GM18861 (cell line): ENCODE measurements around the gene CIB4.

Experiments used
- ATAC-seq: cut with Tn5 transposase; IDR thresholded peaks from one replicate; pipeline ENCODE4 v1.9.1; 2021; ENCODE audit not compliant: unreplicated experiment

Gene CIB4

DNA sequence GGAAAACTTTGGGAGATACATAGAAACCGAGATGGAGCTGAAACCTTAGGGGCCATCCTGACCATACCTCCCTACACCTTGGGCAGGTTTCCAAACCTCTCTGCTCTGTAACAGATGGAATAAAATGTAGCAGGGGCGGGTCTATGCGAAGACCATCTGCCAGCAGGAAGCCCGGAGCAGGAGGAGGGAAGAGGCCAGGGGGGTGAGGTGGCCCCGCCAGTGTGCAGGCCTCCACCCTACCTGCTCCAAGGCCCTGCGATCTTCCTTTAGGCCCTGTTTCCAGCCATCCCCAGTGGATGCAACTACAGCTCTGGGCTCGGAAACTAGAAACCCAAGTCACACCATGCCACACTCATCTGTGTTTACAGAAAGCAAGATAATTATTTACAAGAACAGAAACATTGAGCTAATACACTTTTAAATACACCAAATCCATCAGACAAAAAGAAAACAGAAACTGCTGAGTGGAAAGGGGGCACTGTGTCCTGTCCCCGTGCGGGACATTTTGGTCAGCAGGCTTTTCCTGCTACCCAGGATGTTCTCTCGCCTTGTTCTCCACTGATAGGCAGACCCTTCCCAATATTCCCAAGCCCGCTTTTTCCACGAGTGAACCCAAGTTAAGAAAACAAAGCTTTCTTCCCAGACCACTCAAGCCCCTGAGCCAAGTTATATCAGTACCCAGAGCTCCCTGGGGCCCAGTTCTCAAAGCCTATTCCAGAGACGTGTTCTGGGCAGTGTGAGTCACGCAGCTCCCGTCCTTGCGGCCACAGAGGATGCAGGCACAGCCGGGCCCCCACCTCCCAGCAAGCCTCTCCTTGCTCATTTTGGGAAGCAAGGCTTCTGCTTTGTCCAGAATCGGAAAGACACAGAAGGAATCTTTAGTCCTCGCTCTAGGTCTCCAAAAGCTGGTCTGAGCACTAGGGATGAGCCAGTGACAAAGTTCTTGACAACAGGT lies 17.3 kb downstream of the CIB4 start:
- ATAC-seq: no peak

DNA sequence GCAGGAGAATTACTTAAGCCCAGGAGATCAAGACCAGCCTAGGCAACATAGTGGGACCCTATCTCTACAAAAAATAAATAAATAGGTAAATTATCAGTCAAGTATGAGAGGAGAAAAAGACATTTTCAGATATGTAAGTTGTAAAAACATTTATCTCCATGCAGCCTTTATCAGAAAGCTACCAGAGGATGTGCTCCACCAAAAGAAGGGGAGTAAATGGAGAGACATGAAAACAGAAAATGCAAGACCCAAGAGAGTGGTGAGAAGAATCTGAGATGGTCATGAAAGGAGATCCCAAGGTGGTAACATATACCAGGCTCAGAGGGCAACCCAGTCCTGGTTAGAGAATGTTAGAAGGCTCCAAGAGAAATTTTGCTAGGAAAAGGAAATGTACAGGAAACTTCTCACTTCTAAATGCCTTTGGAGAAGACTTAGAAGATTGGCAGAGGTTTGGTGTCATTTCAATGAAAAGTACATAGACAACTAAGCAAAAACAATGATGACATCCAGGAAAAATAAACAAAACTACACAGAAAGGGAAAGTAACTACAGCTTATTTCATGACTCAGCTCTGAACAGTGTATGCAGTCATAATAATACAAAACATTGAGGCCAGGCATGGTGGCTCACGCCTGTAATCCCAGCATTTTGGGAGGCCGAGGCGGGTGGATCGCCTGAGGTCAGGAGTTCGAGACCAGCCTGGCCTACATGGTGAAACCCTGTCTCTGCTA lies 19.5 kb downstream of the CIB4 start:
- ATAC-seq: no peak

DNA sequence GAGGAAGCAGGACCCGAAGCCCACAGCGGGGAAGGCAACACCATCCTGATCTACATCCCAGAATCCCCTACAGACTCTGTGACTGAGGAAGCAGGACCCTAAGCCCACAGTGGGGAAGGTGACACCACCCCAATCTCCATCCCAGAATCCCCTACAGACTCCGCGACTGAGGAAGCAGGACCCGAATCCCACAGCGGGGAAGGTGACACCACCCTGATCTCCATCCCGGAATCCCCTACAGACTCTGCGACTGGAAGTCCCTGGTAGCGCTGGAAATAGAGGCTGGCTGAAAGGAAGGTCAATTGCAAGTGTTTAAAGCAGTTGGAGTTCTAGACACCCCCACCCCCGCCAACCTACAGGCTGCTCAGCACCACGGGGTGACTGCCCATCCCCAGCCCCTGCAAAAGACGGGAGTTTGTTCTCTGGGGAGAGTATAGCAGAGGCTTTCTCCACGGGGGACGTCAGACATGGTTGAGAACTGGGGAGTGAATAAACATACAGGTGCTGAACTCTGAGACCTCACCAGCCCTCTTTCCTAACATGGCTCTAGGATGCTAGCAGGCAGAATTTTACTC lies 21.0 kb downstream of the CIB4 start:
- ATAC-seq: no peak

DNA sequence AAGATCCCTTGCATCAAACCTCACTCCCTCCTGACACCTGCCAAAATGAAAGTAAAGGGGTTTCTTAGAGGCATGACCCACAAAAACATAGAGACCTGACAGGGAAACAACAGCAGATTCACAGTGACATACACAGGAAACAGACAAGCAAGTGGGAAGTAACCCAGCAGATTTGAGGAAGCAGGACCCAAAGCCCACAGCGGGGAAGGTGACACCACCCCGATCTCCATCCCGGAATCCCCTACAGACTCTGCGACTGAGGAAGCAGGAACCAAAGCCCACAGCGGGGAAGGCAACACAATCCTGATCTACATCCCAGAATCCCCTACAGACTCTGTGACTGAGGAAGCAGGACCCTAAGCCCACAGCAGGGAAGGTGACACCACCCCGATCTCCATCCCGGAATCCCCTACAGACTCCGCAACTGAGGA lies 21.6 kb downstream of the CIB4 start:
- ATAC-seq: no peak

DNA sequence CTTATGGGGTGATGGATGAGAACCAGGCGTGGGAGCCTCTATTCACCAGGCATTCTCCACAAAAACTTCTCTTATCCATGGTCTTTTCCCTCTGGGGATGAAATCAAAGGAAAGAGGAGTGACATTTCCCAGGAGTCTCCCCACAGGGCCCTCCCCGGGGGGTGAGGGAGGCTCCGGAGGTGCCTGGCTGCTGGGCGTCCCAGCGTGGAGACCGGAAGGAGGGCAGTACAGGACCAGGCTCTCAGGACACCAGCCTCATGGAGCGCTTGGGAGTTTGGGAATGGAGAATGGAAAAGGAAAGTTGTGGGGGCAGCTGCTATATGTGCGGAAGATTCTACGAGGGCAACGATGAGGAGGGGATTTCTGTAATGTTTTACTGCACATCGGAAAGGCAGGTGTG lies 22.1 kb downstream of the CIB4 start:
- no peak for ATAC-seq

DNA sequence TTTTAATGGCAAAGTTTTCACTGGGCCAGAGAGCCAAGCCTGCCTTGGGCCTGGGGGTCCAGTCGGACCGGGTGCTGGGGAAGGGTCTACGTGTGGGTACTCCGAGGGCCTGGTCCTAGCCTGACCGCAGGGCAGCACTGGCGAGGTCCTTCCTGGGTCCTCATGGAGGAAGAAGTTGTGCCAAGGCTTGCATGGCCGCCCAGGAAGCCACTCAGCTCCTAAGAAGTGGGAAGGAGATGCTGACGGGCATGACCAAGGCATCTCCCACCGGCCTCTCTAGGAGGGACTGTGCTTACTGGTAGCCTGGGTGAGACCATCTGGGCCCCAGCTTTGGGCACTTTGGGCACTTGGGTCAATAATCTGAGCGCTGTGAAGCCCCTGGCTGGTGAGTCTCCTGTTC lies 22.6 kb downstream of the CIB4 start:
- no peak for ATAC-seq

DNA sequence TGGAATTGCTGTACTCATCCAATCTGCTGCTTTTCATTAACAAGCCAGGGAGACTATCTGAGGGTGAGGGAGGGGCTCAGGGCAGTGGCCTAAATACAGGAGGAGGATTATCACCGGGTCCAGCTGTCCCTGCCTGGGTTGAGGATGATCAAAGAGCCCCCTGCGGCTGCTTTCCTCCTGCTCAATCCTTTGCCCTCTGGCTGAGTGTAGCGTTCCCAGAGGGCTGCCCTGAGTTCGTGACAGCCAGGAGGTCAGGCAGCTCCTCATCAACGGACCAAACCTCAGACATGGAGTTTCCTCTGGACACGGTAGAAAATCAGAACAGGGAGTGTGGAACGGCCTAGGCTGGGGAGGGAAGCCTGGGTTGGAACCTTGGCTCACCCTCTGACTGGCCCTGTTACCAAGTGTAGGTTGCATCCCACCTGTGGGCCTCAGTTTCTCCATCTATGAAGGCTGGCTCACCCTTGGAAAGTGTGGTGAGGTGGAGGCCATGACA lies 23.5 kb downstream of the CIB4 start:
- ATAC-seq: no peak

DNA sequence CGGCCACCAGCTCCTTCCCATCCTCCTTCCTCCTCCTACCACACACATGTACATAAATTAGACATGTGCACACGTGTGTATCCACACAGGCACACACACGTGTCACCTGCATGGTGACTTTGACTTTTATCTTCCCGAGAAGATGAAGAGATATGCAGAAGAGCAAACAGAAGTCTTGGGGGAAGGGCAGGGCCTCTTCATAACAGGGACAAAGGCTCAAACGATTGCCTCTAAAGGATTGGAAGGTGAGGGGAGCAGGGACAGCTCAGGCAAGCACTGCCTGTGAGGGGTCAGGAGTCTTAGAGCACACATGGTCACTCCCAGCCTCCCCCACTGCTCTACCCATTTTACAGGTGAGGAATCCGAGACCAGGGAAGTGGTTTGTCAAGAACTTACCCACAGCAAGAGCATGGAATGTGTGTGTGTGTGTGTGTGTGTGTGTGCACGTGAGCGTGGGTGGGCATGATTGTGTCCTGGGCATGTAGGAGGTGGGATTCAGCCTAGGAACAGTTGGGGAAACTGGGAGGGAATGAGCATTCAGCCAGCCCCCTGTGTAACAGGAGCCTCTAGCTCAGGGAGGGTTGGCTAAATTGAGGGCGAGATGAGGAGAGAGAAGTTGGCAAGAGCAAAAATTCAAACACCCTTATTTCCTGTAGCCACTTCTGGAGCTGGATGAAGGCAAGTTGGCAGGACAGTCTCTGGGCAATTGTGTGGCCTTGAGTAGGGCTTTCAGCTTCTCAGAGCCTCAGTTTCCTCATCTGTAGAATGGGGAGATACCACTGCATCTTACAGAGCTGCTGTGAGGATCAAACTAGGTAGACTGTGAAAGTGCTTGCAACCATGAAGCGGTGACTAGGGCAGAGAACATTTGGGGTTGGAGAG lies 24.2 kb downstream of the CIB4 start:
- no peak for ATAC-seq

DNA sequence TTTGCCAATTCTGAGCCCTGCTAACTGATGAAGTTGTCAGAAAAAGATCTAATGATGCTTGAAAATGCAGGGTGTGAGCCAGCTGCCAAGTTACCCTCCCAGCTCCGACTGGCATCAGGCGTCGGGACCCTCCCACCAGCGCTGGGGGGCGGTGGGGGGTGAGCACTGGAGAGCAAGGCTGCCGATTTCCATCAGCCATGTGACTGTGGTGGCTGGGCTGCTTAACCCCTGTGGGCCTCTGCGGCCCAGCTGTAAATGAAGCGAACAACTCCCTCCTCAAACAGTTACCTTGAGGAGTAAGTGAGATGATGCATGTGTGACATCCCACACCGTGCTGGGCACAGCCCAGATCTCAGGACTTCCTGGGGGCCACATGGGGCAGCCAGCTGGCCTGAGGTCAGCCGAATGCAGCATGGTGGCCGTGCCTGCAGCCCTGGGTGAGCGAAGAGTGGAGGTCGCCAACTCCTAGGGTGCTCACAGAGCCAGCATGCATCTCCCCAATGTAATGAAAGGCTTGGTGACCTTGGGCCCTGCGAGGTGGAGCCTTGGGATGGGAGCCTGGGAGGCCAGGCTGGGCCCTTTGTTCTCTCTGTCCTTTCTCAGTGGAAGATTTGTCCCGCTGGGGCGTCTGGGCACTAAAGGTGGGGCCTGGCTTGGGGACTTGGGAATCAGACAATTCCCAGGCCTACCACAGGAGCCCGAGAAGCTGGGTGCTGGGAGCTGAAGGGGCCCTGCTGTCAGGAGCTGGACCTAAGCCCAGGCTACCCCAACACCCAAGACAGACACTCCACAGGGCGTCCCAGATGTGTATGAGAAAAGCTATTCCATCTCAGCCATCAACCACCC lies 25.1 kb downstream of the CIB4 start:
- no peak for ATAC-seq

DNA sequence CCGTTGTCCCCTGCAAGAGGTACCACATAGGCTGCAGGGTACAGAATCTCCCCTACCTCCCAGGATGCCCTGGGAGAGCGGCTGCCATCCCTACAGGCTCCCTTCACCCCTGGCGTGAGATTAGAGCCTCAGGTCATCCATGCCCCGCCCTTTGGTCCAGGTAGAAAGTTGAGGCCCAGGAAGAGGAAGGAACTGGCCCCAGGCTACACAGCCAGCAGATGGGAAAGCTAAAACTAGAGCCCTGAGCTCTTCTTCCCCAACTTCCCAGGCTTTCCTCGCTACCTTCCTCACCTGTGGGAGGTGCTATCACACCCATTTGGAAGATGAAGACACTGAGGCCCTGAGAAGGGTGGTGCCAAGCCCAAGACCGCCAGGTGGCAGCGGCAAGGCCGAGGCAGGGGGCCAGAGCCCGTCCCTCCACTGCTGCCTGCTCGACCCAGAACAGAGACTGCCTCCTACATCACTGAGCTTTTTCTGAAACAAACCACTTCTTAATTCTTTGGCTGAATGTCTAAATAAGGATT lies 25.8 kb downstream of the CIB4 start:
- ATAC-seq: no peak

DNA sequence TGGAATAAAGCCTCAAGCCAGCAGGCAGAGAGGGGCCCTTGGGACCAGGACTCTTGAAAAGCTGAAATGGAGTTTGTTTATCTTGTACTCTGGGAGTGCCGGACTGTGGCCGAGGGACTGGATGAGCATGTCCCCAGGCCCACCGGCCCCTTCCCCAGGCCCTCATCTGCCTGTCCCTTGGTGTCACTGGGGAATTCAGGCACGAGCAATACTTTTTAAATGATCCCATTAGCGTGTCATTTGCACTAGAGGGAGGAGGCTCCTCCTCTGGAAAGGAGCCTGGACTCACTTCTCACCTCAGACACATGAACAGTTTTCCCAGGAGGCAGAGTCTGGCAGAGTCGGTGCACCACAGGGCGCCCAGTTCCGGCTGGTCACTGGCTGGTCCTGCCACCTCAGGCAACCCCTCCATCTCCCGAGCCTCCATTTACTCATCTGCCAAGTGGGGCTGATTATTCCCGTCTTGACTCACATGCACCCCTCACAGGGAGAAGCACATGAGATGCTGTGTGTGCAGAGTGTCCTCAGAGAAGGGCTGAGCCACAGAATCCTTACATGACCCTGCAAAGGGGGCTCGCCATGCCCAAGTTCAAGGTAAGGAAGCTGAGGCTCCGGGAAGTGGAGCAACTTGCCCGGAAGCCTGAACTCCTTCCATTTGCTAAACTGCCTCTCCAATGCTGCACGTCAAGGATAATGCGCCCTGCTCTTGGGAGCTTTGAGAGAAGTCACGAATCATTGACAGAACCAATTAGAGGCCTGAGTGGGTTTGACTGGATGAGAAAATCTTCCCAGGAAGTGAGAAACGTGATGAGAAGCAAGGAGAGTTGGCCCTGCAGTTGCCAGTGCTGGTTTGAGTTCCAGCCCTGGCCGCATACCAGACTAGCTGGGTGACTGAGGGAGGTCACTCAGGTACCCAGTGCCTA lies 26.7 kb downstream of the CIB4 start:
- no peak for ATAC-seq

DNA sequence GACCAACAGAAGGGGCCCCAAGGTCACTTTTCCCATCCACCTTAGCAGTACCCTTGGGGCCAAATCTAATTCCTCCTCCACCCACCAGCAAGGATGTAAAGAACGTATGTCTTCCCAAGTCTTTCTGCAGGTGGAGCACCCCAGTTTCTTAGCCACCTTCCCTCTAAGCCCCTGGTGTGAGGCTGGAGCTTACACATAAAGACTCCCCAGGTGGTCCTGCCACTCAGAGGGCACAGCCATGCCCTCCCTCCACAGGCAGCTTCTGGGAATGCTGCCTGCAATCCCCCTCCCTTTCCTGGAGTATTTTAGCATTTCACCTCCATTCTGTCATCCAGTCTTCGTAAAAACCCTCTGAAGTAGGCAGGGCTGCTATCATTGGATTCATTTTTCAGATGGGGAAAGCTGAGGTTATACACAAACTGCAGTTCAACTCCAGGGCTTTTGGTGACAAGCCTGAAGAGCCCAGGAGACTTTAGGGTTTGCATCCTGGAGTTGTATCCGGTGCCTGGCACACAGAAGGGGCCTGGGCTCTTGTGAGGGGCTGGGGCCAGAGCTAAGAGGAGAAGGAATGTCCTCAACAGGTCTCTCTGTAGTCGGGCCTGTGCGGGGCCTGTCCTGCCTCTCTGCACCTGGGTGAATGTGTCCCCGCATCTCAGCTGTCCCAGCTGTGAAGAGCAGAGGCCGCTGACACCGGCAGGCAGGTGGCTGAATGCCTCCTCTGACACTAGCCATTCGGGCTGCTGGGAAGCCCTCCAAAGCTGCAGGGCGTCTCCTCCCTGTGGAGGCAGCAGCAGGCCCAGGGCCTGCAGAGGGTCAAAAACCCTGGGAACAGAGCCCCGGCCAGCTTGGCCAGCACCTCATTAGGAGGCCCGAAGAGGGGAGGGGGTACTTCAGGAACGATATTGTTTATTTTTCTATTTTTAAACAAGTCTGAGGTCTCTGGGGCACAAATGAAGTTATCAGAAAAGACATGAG lies 27.6 kb downstream of the CIB4 start:
- no peak for ATAC-seq

DNA sequence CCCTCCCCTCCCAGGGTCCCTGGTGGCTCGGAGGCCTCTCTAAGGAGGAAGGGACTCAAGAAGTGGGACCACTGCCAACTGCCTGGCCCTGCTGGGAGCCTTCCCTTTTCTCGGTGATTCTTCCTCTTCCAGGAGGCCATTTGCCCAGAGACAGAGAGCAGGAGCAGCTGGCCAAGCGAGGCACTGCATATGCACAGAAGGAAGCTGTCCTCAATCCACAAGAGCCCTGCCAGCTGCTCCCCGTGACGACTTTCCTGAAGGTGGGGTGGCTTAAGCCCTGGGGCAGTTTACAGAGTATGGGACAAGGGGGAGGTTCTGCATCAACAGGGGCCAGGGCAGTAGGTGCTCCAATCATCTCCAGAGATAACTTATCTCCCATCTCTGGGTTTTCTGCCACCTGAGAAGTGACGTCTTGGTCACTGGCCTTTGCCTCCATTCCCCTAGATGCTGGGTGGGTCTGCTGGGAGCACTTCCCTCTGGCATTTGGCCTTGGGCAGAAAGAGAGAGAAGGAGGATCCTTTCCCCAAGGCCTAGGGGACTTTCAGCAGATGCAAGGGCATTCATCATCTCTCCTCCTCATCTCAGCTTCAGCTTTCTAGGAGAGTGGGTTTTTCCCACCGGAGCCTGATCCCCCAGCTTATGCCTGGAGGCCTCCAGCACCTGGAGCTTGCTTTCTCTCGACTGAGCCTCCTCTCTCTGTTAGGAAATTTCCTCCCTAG lies 28.5 kb downstream of the CIB4 start:
- ATAC-seq: no peak

DNA sequence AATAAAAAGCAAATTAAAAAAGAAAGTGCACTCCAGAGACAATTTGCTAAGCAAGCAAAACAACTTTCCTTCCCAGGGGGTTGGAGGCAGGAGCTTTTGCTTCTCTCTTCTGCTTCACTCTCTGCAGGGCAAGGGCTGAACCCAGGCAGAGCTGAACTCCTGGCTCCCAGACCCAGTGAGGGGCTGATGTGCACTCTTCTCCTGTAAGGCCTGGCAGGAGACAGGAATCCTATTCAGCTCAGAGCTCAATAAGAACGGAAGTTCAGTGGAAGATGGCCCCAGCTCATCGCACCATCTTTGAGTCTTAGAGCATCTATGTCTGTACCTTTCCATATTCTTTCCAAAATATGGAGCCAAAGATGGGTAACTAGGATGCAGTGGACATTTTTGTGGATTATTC lies 29.1 kb downstream of the CIB4 start:
- no peak for ATAC-seq

DNA sequence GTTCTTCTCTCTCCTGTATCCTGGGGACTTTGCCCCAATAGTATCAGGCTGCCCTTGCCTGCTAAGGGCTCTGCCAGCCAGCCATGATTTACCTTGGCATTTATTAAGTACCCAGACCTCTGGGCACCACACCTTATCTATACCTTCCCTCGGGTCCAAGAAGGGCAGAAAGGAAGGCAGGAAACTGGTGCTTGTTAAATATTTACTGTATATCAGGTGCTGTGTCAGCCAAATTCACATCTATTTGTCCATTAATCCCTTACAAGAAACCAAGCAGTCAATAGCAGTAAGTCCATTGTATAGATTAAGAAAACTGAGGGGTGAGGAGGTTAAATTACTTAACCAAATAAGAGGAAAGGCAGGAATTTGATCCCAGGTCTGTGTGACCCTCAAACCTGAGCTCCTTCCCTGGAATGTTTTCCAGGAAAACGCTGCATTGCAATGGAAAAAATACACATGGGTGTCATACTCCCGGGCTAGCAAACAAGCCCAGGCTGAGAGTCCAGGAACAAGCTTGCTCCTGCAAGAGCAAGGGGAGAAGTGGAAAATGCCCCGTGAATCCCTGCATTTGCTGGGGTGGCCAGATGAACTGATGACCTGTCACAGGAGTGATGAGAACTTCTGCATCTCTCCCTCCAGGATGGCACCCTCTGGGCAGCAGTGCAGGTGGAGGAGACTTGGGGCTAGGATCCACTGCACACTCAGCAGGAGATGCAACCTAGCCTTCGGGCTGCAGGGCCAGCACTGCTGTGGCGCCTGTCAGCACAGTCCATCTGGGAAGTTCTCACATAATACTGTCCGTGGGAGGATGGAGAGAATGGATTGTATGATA lies 30.4 kb downstream of the CIB4 start:
- no peak for ATAC-seq

DNA sequence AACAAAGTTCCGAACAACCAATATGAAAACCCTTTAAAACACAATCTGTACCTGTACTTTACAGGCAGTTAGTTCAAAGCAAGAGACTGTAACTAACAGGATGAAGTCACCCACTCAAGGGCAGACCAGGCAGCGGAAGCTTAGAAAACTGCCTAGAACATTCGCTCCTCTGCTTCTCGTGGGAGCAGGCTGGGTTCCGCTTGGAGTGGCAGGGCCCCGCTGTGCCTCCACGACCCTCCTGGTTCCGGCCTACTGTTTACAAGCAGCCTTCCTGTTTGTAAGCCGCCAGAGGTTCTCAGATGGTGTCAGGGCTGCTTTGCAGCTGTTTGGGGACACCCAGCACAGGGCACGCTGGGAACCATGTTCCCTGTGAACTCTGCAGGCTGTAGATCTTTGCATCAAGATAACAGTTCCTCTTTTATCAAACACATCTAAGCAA lies 31.3 kb downstream of the CIB4 start:
- ATAC-seq: no peak
